SU-DHL-6 (cell line): Measurements from ENCODE around the gene RAB31.

Experiments used
- H2AFZ ChIP-seq: fragments of 200-600 bp; sonication (generic); 2 replicates; pipeline ENCODE4 v1.6.1; 2014; ENCODE audit warnings: low read depth, mild to moderate bottlenecking, moderate library complexity, mixed read lengths, antibody characterized with exemption, low read length; ENCODE audit not compliant: severe bottlenecking
- H3F3A ChIP-seq: fragments of 200-600 bp; shearing (Covaris generic); 2 replicates; pipeline ENCODE4 v1.6.0; 2016; ENCODE audit warnings: antibody characterized with exemption, mild to moderate bottlenecking; ENCODE audit not compliant: insufficient read depth
- H3K27ac ChIP-seq: fragments of 200-600 bp; sonication (generic); 2 replicates; pipeline ENCODE4 v1.5.1; 2016; ENCODE audit warnings: low read depth, mild to moderate bottlenecking, low read length, moderate library complexity, mixed read lengths
- H3K27me3 ChIP-seq: fragments of 200-600 bp; sonication (generic), shearing (Covaris generic); 2 replicates; pipeline ENCODE4 v1.6.0; 2014; ENCODE audit warnings: mild to moderate bottlenecking, low read length
- H3K36me3 ChIP-seq: fragments of 200-600 bp; sonication (generic); 2 replicates; pipeline ENCODE4 v1.6.1; 2014; ENCODE audit warnings: mild to moderate bottlenecking, low read length, mixed read lengths
- H3K4me2 ChIP-seq: fragments of 300-600, 200-600 bp; shearing (Covaris generic), sonication (generic); 2 replicates; pipeline ENCODE4 v1.6.0; 2014; ENCODE audit warnings: low read length, low read depth, mild to moderate bottlenecking; ENCODE audit not compliant: poor library complexity, severe bottlenecking
- H3K4me3 ChIP-seq: fragments of 200-600 bp; sonication (generic); 2 replicates; pipeline ENCODE4 v1.5.1; 2014; ENCODE audit warnings: antibody characterized with exemption, low read length, mild to moderate bottlenecking, mixed read lengths; ENCODE audit not compliant: insufficient read depth, poor library complexity, severe bottlenecking
- H3K79me2 ChIP-seq: fragments of 200-600 bp; sonication (generic); 2 replicates; pipeline ENCODE4 v1.6.1; 2014; ENCODE audit warnings: mild to moderate bottlenecking, low read length, moderate library complexity; ENCODE audit not compliant: insufficient read depth
- H3K9ac ChIP-seq: fragments of 200-600 bp; sonication (generic); 2 replicates; pipeline ENCODE4 v1.7.0; 2014; ENCODE audit warnings: mild to moderate bottlenecking, low read length
- H3K9me2 ChIP-seq: fragments of 200-600 bp; sonication (generic); replicated peaks from 2 replicates; pipeline ENCODE4 v1.6.1; 2014; ENCODE audit warnings: low read length; ENCODE audit not compliant: insufficient read depth
- H3K9me3 ChIP-seq: fragments of 200-600 bp; sonication (generic); 2 replicates; pipeline ENCODE4 v1.6.1; 2014; ENCODE audit warnings: low read length, mixed read lengths; ENCODE audit not compliant: insufficient read depth
- H4K20me1 ChIP-seq: fragments of 200-600 bp; sonication (generic); 2 replicates; pipeline ENCODE4 v1.6.1; 2014; ENCODE audit warnings: low read depth, mild to moderate bottlenecking, antibody characterized with exemption, low read length, moderate library complexity, mixed read lengths
- CTCF ChIP-seq: fragments of 200-600 bp; sonication (generic); IDR thresholded peaks from one replicate; pipeline ENCODE4 v1.5.1; 2017; ENCODE audit warnings: antibody characterized with exemption, mild to moderate bottlenecking, low read length, moderate library complexity; ENCODE audit not compliant: insufficient read depth, poor library complexity, severe bottlenecking
- EZH2phosphoT487 ChIP-seq: fragments of 200-600 bp; sonication (generic), shearing (Covaris generic); conservative IDR thresholded peaks from 2 replicates; pipeline ENCODE4 v1.6.1; 2018; ENCODE audit warnings: mild to moderate bottlenecking, antibody characterized with exemption, low read length, moderate library complexity, mixed read lengths

The RAB31 gene

GRCh38 chr18:9869715-9870430, 161.8 kb downstream of the RAB31 start:
- H4K20me1 ChIP-seq = no peaks in the 10 kb centered on the region
- H3K4me3 ChIP-seq = no peak overlapping the region
- TF ChIP-seq CTCF (no peak), EZH2phosphoT487 (no peak)
- no peaks in the 10 kb centered on the region for H3K9me2 ChIP-seq
- no peak overlapping the region for H3K4me2 ChIP-seq
- H3K27ac ChIP-seq = no peak overlapping the region
- H3K9ac ChIP-seq = no peak overlapping the region
- no peaks in the 10 kb centered on the region for H3K36me3 ChIP-seq
- no peaks in the 10 kb centered on the region for H3K27me3 ChIP-seq
- H3K79me2 ChIP-seq = no peaks in the 10 kb centered on the region
- H3F3A ChIP-seq = no peaks in the 10 kb centered on the region
- no peaks in the 10 kb centered on the region for H3K9me3 ChIP-seq
- H2AFZ ChIP-seq = no peak overlapping the region

GRCh38 chr18:9870431-9871008, 162.4 kb downstream of the RAB31 start:
- no peak overlapping the region for H3K4me2 ChIP-seq
- H3K9ac ChIP-seq = no peak overlapping the region
- H2AFZ ChIP-seq = no peak overlapping the region
- H3K9me3 ChIP-seq = no peaks in the 10 kb centered on the region
- H3K4me3 ChIP-seq = no peak overlapping the region
- no peaks in the 10 kb centered on the region for H3K79me2 ChIP-seq
- H3K27ac ChIP-seq = no peak overlapping the region
- H3F3A ChIP-seq = no peaks in the 10 kb centered on the region
- H3K27me3 ChIP-seq = no peaks in the 10 kb centered on the region
- H3K9me2 ChIP-seq = no peaks in the 10 kb centered on the region
- no peaks in the 10 kb centered on the region for H3K36me3 ChIP-seq
- TF ChIP-seq EZH2phosphoT487 (no peak), CTCF (no peak)
- H4K20me1 ChIP-seq = no peaks in the 10 kb centered on the region

DNA sequence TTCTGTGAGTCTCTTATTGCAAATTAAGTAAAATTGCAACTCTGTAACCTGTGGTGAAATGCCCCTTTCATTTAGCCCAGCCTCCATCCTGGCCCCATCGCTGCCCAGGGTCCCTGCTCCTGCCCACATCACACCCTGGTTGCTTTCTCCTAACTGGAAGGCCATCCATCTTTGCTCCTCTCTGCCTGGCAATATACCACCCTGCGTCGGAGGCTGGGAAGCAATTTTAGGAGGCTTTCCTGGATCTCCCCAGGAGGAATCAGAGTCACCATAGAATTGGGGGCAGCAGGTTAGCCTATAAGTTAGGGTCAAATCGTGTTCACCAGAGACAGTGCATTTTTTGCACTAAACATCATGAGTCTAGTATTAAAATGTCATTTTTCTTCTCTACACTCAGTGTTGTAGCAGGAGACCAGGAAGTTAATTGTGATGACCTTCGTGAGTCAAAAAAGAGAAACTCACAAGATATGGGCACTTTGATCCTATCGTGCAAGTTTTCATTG, 163.2 kb downstream of the RAB31 start:
- no peaks in the 10 kb centered on the region for H4K20me1 ChIP-seq
- no peaks in the 10 kb centered on the region for H3K79me2 ChIP-seq
- no peaks in the 10 kb centered on the region for H3K9me3 ChIP-seq
- H3K9ac ChIP-seq = no peak overlapping the region
- no peak overlapping the region for H3K4me3 ChIP-seq
- H3K27ac ChIP-seq = no peak overlapping the region
- H3F3A ChIP-seq = no peaks in the 10 kb centered on the region
- no peaks in the 10 kb centered on the region for H3K9me2 ChIP-seq
- H3K36me3 ChIP-seq = no peaks in the 10 kb centered on the region
- no peak overlapping the region for H2AFZ ChIP-seq
- H3K4me2 ChIP-seq = no peak overlapping the region
- H3K27me3 ChIP-seq = no peaks in the 10 kb centered on the region
- TF ChIP-seq EZH2phosphoT487 (no peak), CTCF (no peak)
